ENCODE data around the gene PKHD1. TPM values are rescaled to one million over a fixed set of nuclear protein-coding genes. Genes with fewer than 3 reads are reported as not detected.

Gene PKHD1
- total RNA-seq, 1 donor from 2014 or later: 1.3 TPM

GRCh38 chr6:52108128-52108527 lies 20.7 kb upstream of the PKHD1 start:
- Mint-ChIP-seq H3K9me3 (ENCODE audit: low read depth) (peaks cover 9% of the 10 kb centered on the region), H3K27ac (no peak overlapping the region), H3K27me3 (no peaks in the 10 kb centered on the region), H3K4me1 (ENCODE audit: low read depth) (peaks cover 9% of the 10 kb centered on the region), H3K36me3 (ENCODE audit: insufficient read depth) (peaks cover 2% of the 10 kb centered on the region), H3K4me3 (ENCODE audit: low read depth) (no peak overlapping the region)
- TF ChIP-seq CTCF (IDR thresholded peaks at IDR 0.05; ENCODE audit: unreplicated experiment): no peak
- no peak for DNase-seq (ENCODE audit: low spot score, unreplicated experiment)

DNA sequence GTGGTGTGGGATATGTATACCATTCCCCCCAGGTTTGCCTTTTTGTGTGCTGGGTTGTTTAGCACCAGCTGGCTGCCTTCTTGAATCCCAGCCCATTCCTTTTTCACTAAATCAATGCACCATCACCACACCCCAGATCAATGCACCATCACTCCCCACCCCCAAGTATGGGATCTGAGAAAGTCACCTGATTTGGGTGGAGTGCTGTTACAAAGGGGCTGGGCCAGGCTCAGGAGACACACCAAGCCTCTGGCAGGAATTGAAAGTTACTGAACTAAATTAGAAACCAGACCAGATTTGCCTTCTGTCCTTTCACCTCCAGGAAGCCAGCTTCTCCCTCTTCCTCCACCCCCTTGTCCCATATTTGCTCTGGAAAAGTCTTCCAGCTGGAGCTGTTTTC lies 19.6 kb upstream of the PKHD1 start:
- peaks cover 6% of the 10 kb centered on the region for H3K9me3 Mint-ChIP-seq (ENCODE audit: low read depth)
- peaks cover 2% of the 10 kb centered on the region for H3K27me3 Mint-ChIP-seq
- TF ChIP-seq CTCF (IDR thresholded peaks at IDR 0.05; ENCODE audit: unreplicated experiment): no peak
- no peak overlapping the region for H3K27ac Mint-ChIP-seq
- DNase-seq (ENCODE audit: low spot score, unreplicated experiment): no peak
- peaks cover 9% of the 10 kb centered on the region for H3K4me1 Mint-ChIP-seq (ENCODE audit: low read depth)
- H3K36me3 Mint-ChIP-seq (ENCODE audit: insufficient read depth): no peaks in the 10 kb centered on the region
- no peak overlapping the region for H3K4me3 Mint-ChIP-seq (ENCODE audit: low read depth)

- Mint-ChIP-seq H3K36me3 (ENCODE audit: insufficient read depth) (no peaks in the 10 kb centered on the region), H3K27ac (no peak overlapping the region), H3K9me3 (ENCODE audit: low read depth) (no peaks in the 10 kb centered on the region), H3K4me1 (ENCODE audit: low read depth) (peaks cover 9% of the 10 kb centered on the region), H3K27me3 (peaks cover 4% of the 10 kb centered on the region), H3K4me3 (ENCODE audit: low read depth) (no peak overlapping the region)
- TF ChIP-seq CTCF (IDR thresholded peaks at IDR 0.05; ENCODE audit: unreplicated experiment): no peak
- no peak for DNase-seq (ENCODE audit: low spot score, unreplicated experiment)
These were observed 17.6 kb upstream of the PKHD1 start for GRCh38 chr6:52104979-52105378.

- no peaks in the 10 kb centered on the region for H3K36me3 Mint-ChIP-seq (ENCODE audit: insufficient read depth)
- no peak overlapping the region for H3K4me3 Mint-ChIP-seq (ENCODE audit: low read depth)
These were observed 16.2 kb upstream of the PKHD1 start for GRCh38 chr6:52103623-52104022.

GRCh38 chr6:52102405-52102804 lies 15.0 kb upstream of the PKHD1 start:
- no peak overlapping the region for H3K27ac Mint-ChIP-seq
- H3K9me3 Mint-ChIP-seq (ENCODE audit: low read depth): no peaks in the 10 kb centered on the region
- DNase-seq (ENCODE audit: low spot score, unreplicated experiment): no peak
- H3K4me1 Mint-ChIP-seq (ENCODE audit: low read depth): peaks cover 8% of the 10 kb centered on the region
- H3K4me3 Mint-ChIP-seq (ENCODE audit: low read depth): no peak overlapping the region
- H3K36me3 Mint-ChIP-seq (ENCODE audit: insufficient read depth): no peaks in the 10 kb centered on the region
- no peak for TF ChIP-seq CTCF (IDR thresholded peaks at IDR 0.05; ENCODE audit: unreplicated experiment)
- peaks cover 4% of the 10 kb centered on the region for H3K27me3 Mint-ChIP-seq

More at GRCh38 chr6:52103623-52104022, 16.2 kb upstream of the PKHD1 start:
- Mint-ChIP-seq H3K27ac (no peak overlapping the region), H3K4me1 (ENCODE audit: low read depth) (peaks cover 9% of the 10 kb centered on the region), H3K9me3 (ENCODE audit: low read depth) (no peaks in the 10 kb centered on the region), H3K27me3 (peaks cover 4% of the 10 kb centered on the region)
- TF ChIP-seq CTCF (IDR thresholded peaks at IDR 0.05; ENCODE audit: unreplicated experiment): no peak
- DNase-seq (ENCODE audit: low spot score, unreplicated experiment): no peak
